HepG2 (cell line): Measurements from ENCODE around the gene CTSZ. TPM values are rescaled to one million over a fixed set of nuclear protein-coding genes. Genes with fewer than 3 reads are reported as not detected.

ENCODE experiments used
- ATAC-seq: fragments of 200-7000 bp; cut with Tn5 transposase; 3 replicates; pipeline ENCODE4 v1.9.1; 2020; ENCODE audit warnings: mild to moderate bottlenecking, moderate library complexity
- BruUV-seq: library from RNA; stranded (reverse); fragments of 400-500 nt; replicated peaks from 2 replicates; lab custom pipeline; 2021; lab: Mats Ljungman, UMichigan
- CTCF ChIA-PET: fragments of 300-600 bp; formaldehyde crosslinking; extraction: SDS; loops from one replicate; lab custom pipeline; 2021; ENCODE audit warnings: low total read pairs, inconsistent platforms, low intra/inter-chr PET ratio; lab: Yijun Ruan, JAX
- POLR2A ChIA-PET: fragments of 350-600 bp; sonication (Branson Sonifier 250); formaldehyde crosslinking; loops from one replicate; lab custom pipeline; 2020; ENCODE audit warnings: antibody characterized with exemption, inconsistent platforms; lab: Yijun Ruan, JAX
- DNase-seq: peaks from one replicate; pipeline ENCODE4 v3.0.0-alpha.2; 2015; ENCODE audit warnings: low spot score
- FAIRE-seq: peaks from 3 replicates; lab custom pipeline; 2011; peaks lifted over from hg19 to GRCh38; lab: Jason Lieb, UNC
- H2AFZ ChIP-seq: one replicate; pipeline ENCODE4 v1.6.1; 2011; ENCODE audit warnings: low read length, inconsistent platforms
- H3K27ac ChIP-seq: fragments of 300-600 bp; 3 replicates; pipeline ENCODE4 v1.8.0; 2011; ENCODE audit warnings: mixed run types, mild to moderate bottlenecking, mixed read lengths, low read length, inconsistent platforms; ENCODE audit not compliant: insufficient read depth; ENCODE audit errors: extremely low read length
- H3K27me3 ChIP-seq, 2 experiments: fragments of 200-600 bp in 1 of 2; 2 replicates in 1 of 2; 3 replicates in 1 of 2; pipeline versions ENCODE4 v1.6.0 to v1.8.0; 2011; ENCODE audit warnings: low read length in 2 of 2, mild to moderate bottlenecking in 2 of 2, moderate library complexity in 2 of 2, inconsistent platforms in 1 of 2; ENCODE audit not compliant: insufficient read depth in 2 of 2, control insufficient read depth in 1 of 2
- H3K36me3 ChIP-seq, 2 experiments: fragments of 200-600 bp in 1 of 2; replicated peaks in 1 of 2; 2 replicates in 1 of 2; 3 replicates in 1 of 2; pipeline versions ENCODE4 v1.5.1 to v1.8.0; 2011; ENCODE audit warnings: low read length in 2 of 2, inconsistent platforms in 1 of 2; ENCODE audit not compliant: insufficient read depth in 2 of 2, control insufficient read depth in 1 of 2
- H3K4me1 ChIP-seq: 2 replicates; pipeline ENCODE4 v1.5.1; 2012; ENCODE audit warnings: low read length, inconsistent platforms; ENCODE audit not compliant: insufficient read depth
- H3K4me2 ChIP-seq: 2 replicates; pipeline ENCODE4 v1.6.0; 2011; ENCODE audit warnings: low read depth, low read length, inconsistent platforms
- H3K4me3 ChIP-seq, 3 experiments: fragments of 200-600 bp in 1 of 3; sonication (generic), shearing (Covaris generic) in 1 of 3; replicated peaks in 1 of 3; 2 replicates each; pipeline ENCODE4 v1.5.1; 2011 to 2016; ENCODE audit warnings: low read length in 3 of 3, inconsistent platforms in 2 of 3, low read depth in 2 of 3, mild to moderate bottlenecking in 2 of 3, control low read depth in 1 of 3, mixed read lengths in 1 of 3; ENCODE audit not compliant: insufficient read depth in 1 of 3
- H3K79me2 ChIP-seq: one replicate; pipeline ENCODE4 v1.6.1; 2011; ENCODE audit warnings: low read length, inconsistent platforms; ENCODE audit not compliant: insufficient read depth
- H3K9ac ChIP-seq: 2 replicates; pipeline ENCODE4 v1.6.0; 2011; ENCODE audit warnings: mild to moderate bottlenecking, low read depth, low read length, inconsistent platforms; ENCODE audit not compliant: insufficient read depth
- H3K9me3 ChIP-seq: 2 replicates; pipeline ENCODE4 v1.5.1; 2012; ENCODE audit warnings: mild to moderate bottlenecking, low read length
- H4K20me1 ChIP-seq: 2 replicates; pipeline ENCODE4 v1.6.0; 2011; ENCODE audit warnings: inconsistent platforms, mild to moderate bottlenecking, low read length, moderate library complexity; ENCODE audit not compliant: insufficient read depth
- AHR ChIP-seq: IDR thresholded peaks from 2 replicates; pipeline ENCODE4 v1.6.1; 2018; ENCODE audit warnings: missing genetic modification reagents, missing compliant biosample characterization
- FLYWCH1 ChIP-seq: sonication (generic); formaldehyde crosslinking; IDR thresholded peaks from 2 replicates; pipeline ENCODE4 v1.8.1; 2023; ENCODE audit warnings: mild to moderate bottlenecking, missing genetic modification reagents
- KMT2A ChIP-seq: sonication (generic); formaldehyde crosslinking; IDR thresholded peaks from 2 replicates; pipeline ENCODE4 v1.4.0; 2020; ENCODE audit warnings: missing genetic modification reagents
- MIER3 ChIP-seq: IDR thresholded peaks from 2 replicates; pipeline ENCODE4 v1.6.1; 2016; ENCODE audit warnings: missing compliant biosample characterization, borderline replicate concordance
- MTA1 ChIP-seq: sonication (generic); formaldehyde crosslinking; IDR thresholded peaks from 2 replicates; pipeline ENCODE4 v1.4.0; 2020; ENCODE audit warnings: missing genetic modification reagents, mild to moderate bottlenecking, borderline replicate concordance
- NFE2L1 ChIP-seq: sonication (generic); formaldehyde crosslinking; IDR thresholded peaks from 2 replicates; pipeline ENCODE4 v1.4.0; 2020; ENCODE audit warnings: missing genetic modification reagents, mild to moderate bottlenecking, borderline replicate concordance
- NONO ChIP-seq, 2 experiments: fragments of 450-650 bp in 1 of 2; sonication (generic) in 1 of 2; formaldehyde crosslinking in 1 of 2; IDR thresholded peaks in 1 of 2; conservative IDR thresholded peaks in 1 of 2; 2 replicates each; pipeline versions ENCODE4 v1.6.1 to v1.8.0; 2017 to 2022; ENCODE audit warnings: mild to moderate bottlenecking in 1 of 2, missing genetic modification reagents in 1 of 2, moderate library complexity in 1 of 2
- U2AF1 ChIP-seq: fragments of 200-400 bp; formaldehyde crosslinking; optimal IDR thresholded peaks from 2 replicates; pipeline ENCODE3; 2017; ENCODE audit warnings: mild to moderate bottlenecking, low read depth, low read length
- ZNF501 ChIP-seq: sonication (generic); formaldehyde crosslinking; IDR thresholded peaks from 2 replicates; pipeline ENCODE4 v1.5.1; 2020; ENCODE audit warnings: mild to moderate bottlenecking, moderate library complexity, missing genetic modification reagents
- ZNF547 ChIP-seq: sonication (generic); formaldehyde crosslinking; IDR thresholded peaks from 2 replicates; pipeline ENCODE4 v1.5.1; 2020; ENCODE audit warnings: mild to moderate bottlenecking, missing genetic modification reagents
- ZNF678 ChIP-seq: sonication (generic); formaldehyde crosslinking; IDR thresholded peaks from 2 replicates; pipeline ENCODE4 v1.4.0; 2020; ENCODE audit warnings: mild to moderate bottlenecking, missing genetic modification reagents
- ZSCAN22 ChIP-seq: sonication (generic); formaldehyde crosslinking; IDR thresholded peaks from 2 replicates; pipeline ENCODE4 v1.4.0; 2020; ENCODE audit warnings: mild to moderate bottlenecking, missing genetic modification reagents
- WGBS: methylation state at CpG from one replicate; pipeline ENCODE4 v1.1.6; 2017; ENCODE audit warnings: low lambda C conversion rate; 5-methylcytosine and 5-hydroxymethylcytosine counted together
- in situ Hi-C: cut with HindIII; loops from 2 replicates; pipeline ENCODE4 v1.10.0; 2017; ENCODE audit warnings: low pct_unique_long_range_greater_than_20kb; ENCODE audit not compliant: extremely low pct_ligation_motif_present
- intact Hi-C: fragments of 100-400 bp; cut with micrococcal nuclease; formaldehyde crosslinking; loops from one replicate; pipeline ENCODE4 v1.10.0; 2022; ENCODE audit not compliant: unreplicated experiment
- polyA plus RNA-seq, 8 experiments: library from polyadenylated mRNA; depleted of rRNA in 3 of 8; stranded (reverse) in 7 of 8; unstranded in 1 of 8; fragments of >200 nt; fragmentation: Illumina TruSeq in 4 of 8; extraction: Trizol in 4 of 8; gene quantifications; 2 replicates each; pipeline versions ENCODE4 v1.2.1 to v1.2.3, GENCODE V29; 2011 to 2016; ENCODE audit warnings: low read depth in 4 of 8, missing spikeins in 1 of 8, mixed read lengths in 1 of 8; ENCODE audit not compliant: insufficient read depth in 1 of 8
- total RNA-seq, 5 experiments: library from RNA; depleted of rRNA; stranded (reverse); fragments of >200 nt; fragmentation: Illumina TruSeq; extraction: Trizol; gene quantifications; 2 replicates each; pipeline ENCODE4 v1.2.3, GENCODE V29; 2016; ENCODE audit warnings: low read depth in 1 of 5
- TF ChIP-seq, protein P1 (sequence below): sonication (generic); formaldehyde crosslinking; IDR thresholded peaks from 2 replicates; pipeline ENCODE4 v1.4.0; 2020; ENCODE audit warnings: missing genetic modification reagents, mild to moderate bottlenecking, borderline replicate concordance
- TF ChIP-seq, protein P2 (sequence below): sonication (generic); formaldehyde crosslinking; IDR thresholded peaks from 2 replicates; pipeline ENCODE4 v1.5.0; 2020; ENCODE audit warnings: mild to moderate bottlenecking, low read depth, missing genetic modification reagents, borderline replicate concordance
- TF ChIP-seq, protein P3 (sequence below): sonication (generic); formaldehyde crosslinking; IDR thresholded peaks from 2 replicates; pipeline ENCODE4 v1.4.0; 2020; ENCODE audit warnings: mild to moderate bottlenecking, missing genetic modification reagents

The CTSZ gene
- total and polyA plus RNA-seq, 2 of the 13 experiments (the other 11 are each of a cell fraction or from before 2014, with no cell fraction given), result 0.33 TPM; not detected in 1

DNA sequence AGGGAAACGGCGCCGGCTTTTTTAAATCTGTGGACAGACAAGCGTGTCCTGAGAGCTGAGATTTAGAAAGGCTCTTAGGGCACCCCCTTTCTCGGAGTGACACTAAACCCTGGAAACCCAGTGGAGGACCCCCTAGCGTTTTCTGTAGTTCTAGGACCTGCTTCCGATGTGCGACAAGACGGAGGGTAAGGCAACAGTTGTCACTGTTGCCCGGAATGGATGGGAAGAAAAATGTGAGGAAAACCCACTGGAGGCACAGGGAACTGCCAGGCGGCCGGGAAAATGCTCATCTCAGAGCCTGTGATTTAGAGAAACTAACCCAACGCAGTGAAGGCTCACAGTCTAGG, 25.6 kb upstream of the CTSZ start (continued):
- TF ChIP-seq, protein P1, sequence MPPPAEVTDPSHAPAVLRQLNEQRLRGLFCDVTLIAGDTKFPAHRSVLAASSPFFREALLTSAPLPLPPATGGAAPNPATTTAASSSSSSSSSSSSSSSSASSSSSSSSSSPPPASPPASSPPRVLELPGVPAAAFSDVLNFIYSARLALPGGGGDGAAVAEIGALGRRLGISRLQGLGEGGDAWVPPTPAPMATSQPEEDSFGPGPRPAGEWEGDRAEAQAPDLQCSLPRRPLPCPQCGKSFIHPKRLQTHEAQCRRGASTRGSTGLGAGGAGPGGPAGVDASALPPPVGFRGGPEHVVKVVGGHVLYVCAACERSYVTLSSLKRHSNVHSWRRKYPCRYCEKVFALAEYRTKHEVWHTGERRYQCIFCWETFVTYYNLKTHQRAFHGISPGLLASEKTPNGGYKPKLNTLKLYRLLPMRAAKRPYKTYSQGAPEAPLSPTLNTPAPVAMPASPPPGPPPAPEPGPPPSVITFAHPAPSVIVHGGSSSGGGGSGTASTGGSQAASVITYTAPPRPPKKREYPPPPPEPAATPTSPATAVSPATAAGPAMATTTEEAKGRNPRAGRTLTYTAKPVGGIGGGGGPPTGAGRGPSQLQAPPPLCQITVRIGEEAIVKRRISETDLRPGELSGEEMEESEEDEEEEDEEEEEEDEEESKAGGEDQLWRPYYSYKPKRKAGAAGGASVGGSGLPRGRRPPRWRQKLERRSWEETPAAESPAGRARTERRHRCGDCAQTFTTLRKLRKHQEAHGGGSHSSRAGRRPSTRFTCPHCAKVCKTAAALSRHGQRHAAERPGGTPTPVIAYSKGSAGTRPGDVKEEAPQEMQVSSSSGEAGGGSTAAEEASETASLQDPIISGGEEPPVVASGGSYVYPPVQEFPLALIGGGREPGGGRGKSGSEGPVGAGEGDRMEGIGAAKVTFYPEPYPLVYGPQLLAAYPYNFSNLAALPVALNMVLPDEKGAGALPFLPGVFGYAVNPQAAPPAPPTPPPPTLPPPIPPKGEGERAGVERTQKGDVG (CRISPR knock-in tag), result no peak

DNA sequence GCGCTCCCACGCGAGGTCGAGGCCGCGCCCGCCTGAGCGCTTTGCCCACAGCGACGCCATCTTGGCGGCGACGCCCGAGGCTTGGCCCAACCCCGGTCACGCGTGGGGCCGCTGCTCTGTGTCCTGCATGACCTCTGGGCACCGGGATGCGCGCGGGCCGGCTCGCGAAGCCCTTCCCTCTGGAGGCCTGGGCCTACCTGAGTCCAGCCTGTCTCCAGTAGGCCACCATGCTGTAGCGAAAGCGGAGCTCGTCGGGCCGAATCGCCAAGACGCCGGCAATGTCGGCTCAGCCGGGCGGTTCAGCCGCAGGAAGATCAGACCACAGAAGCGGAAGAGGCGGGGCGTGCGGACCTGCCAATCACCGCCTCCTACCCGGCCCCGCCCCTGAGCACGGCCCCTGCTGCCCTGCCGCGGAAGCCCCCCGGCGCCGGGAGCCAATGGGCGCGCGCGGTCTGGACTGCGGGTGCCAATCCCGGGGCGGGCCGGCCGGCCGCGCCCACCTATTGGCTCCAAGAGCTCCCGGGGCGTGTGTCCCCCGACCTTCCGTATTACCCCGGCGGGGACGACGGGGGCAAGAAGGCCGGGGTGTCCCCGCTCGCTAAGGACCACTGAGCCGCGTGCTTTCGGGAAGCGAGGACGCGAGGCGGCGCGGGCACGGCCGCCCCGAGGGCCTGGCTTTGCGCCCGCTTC, 25.1 kb upstream of the CTSZ start, which contains the start of gene ATP5F1E:
ATP5F1E (minus strand) TSS at position 313 of the 690 bp plus-strand sequence; CDS start at position 229, 84 bp downstream.
- H3K9ac ChIP-seq, result peak within 1 kb of the TSS; percentile 93
- BruUV-seq, result no TSS peak
- peak within 1 kb of the TSS; percentile 97 for H3K4me2 ChIP-seq
- peaks cover 50% of the 10 kb centered on the region for H3K79me2 ChIP-seq
- ATAC-seq (peak; percentile 99), DNase-seq (peak; percentile 95), FAIRE-seq (no peak)
- in situ Hi-C loops (no loop called here), intact Hi-C loops (loop anchor here (1.0 to 5.0 kb wide), 4 partner anchors 16 to 139 kb away; partner anchors contain the start of gene NELFCD)
- H3K4me3 ChIP-seq, result peak within 1 kb of the TSS; percentile 78 to 97 (median 93)
- ChIA-PET POLR2A (interaction anchor here (0.6 to 3.7 kb wide), 32 partner anchors 8 to 643 kb away, joined by 3 to 68 read pairs (median 6); partner anchors contain the start of genes NELFCD, PRELID3B, STX16 and TUBB1), CTCF (no interaction called here)
- H3K4me1 ChIP-seq, result peaks cover 52% of the 10 kb centered on the region
- peaks cover 11 to 23% of the 10 kb centered on the region in 2 experiments for H3K36me3 ChIP-seq
- H3K9me3 ChIP-seq, result no peaks in the 10 kb centered on the region
- peaks cover 15% of the 10 kb centered on the region; the same call in 1 of the 2 replicates for H4K20me1 ChIP-seq
- H3K27me3 ChIP-seq, result no peaks in the 10 kb centered on the region; a peak in 1 of 5 replicates
- peak within 1 kb of the TSS; percentile 68 for H3K27ac ChIP-seq
- 1% methylated on average over 13 of the region's 86 CpGs for WGBS
- peak within 1 kb of the TSS; percentile 86 for H2AFZ ChIP-seq
- TF ChIP-seq FLYWCH1 (peak; percentile 86; the same call in 1 of the 2 replicates), MIER3 (CRISPR knock-in tag) (peak; percentile 86), U2AF1 (peak; percentile 27), NFE2L1 (CRISPR knock-in tag) (peak; percentile 78; the same call in 1 of the 2 replicates), ZNF678 (CRISPR knock-in tag) (peak; percentile 97), ZSCAN22 (no peak), KMT2A (CRISPR knock-in tag) (peak; percentile 97), ZNF501 (CRISPR knock-in tag) (peak; percentile 99), NONO (IDR thresholded peaks at IDR 0.05) (no peak), NONO (CRISPR knock-in tag; conservative IDR thresholded peaks at IDR 0.05) (peak; percentile 95), AHR (peak; percentile 97; the same call in 1 of the 2 replicates), MTA1 (CRISPR knock-in tag) (peak; percentile 89; the same call in 1 of the 2 replicates), ZNF547 (CRISPR knock-in tag) (peak; percentile 98)
- TF ChIP-seq, protein P2, sequence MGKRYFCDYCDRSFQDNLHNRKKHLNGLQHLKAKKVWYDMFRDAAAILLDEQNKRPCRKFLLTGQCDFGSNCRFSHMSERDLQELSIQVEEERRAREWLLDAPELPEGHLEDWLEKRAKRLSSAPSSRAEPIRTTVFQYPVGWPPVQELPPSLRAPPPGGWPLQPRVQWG (CRISPR knock-in tag), result no peak; the same call in 1 of the 2 replicates
- TF ChIP-seq, protein P3, sequence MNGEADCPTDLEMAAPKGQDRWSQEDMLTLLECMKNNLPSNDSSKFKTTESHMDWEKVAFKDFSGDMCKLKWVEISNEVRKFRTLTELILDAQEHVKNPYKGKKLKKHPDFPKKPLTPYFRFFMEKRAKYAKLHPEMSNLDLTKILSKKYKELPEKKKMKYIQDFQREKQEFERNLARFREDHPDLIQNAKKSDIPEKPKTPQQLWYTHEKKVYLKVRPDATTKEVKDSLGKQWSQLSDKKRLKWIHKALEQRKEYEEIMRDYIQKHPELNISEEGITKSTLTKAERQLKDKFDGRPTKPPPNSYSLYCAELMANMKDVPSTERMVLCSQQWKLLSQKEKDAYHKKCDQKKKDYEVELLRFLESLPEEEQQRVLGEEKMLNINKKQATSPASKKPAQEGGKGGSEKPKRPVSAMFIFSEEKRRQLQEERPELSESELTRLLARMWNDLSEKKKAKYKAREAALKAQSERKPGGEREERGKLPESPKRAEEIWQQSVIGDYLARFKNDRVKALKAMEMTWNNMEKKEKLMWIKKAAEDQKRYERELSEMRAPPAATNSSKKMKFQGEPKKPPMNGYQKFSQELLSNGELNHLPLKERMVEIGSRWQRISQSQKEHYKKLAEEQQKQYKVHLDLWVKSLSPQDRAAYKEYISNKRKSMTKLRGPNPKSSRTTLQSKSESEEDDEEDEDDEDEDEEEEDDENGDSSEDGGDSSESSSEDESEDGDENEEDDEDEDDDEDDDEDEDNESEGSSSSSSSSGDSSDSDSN, result peak; percentile 91
